ELR (cell line): Measurements from ENCODE around the gene FN3K.

Source experiments
- DNase-seq: peaks from one replicate; pipeline ENCODE4 v3.0.0-alpha.2; 2015; ENCODE audit warnings: low read depth

FN3K gene

GRCh38 chr17:82795615-82796014 is 60.2 kb downstream of the FN3K start:
- DNase-seq, result no peak

- DNase-seq, result no peak
Observed at GRCh38 chr17:82797061-82797460, 61.6 kb downstream of the FN3K start.

- no peak for DNase-seq
Observed at GRCh38 chr17:82798752-82799151, 63.3 kb downstream of the FN3K start.

- no peak for DNase-seq
Observed at GRCh38 chr17:82799591-82799990, 64.2 kb downstream of the FN3K start.
